IMR-90 (cell line): ENCODE data around the gene STAT3. TPM values are rescaled to one million over a fixed set of nuclear protein-coding genes. Genes with fewer than 3 reads are reported as not detected.

ENCODE experiments used
- ATAC-seq: fragments of 200-7000 bp; cut with Tn5 transposase; 2 replicates; pipeline ENCODE4 v1.9.1; 2020; ENCODE audit warnings: low read depth, mild to moderate bottlenecking, moderate library complexity
- BruUV-seq: library from RNA; stranded (reverse); fragments of 400-500 nt; replicated peaks from 2 replicates; lab custom pipeline; 2021; lab: Mats Ljungman, UMichigan
- CTCF ChIA-PET: fragments of 300-600 bp; formaldehyde crosslinking; extraction: SDS; loops from one replicate; lab custom pipeline; 2021; ENCODE audit warnings: antibody characterized with exemption; lab: Yijun Ruan, JAX
- POLR2A ChIA-PET: fragments of 300-600 bp; sonication (Branson Sonifier 250); formaldehyde crosslinking; loops from one replicate; lab custom pipeline; 2022; ENCODE audit warnings: antibody characterized with exemption; ENCODE audit not compliant: unreplicated experiment; lab: Charles Lee
- DNase-seq: peaks from one replicate; pipeline ENCODE4 v3.0.0; 2013
- H2AFZ ChIP-seq: replicated peaks from 2 replicates; pipeline ENCODE3; 2013; ENCODE audit warnings: low read length, mild to moderate bottlenecking; ENCODE audit not compliant: poor library complexity
- H2AK5ac ChIP-seq: 2 replicates; pipeline ENCODE4 v1.6.1; 2013; ENCODE audit warnings: low read depth, low read length, inconsistent platforms
- H2AK9ac ChIP-seq: replicated peaks from 2 replicates; pipeline ENCODE3; 2013; ENCODE audit warnings: mild to moderate bottlenecking, low read depth, low read length, moderate library complexity; ENCODE audit not compliant: poor library complexity
- H2BK120ac ChIP-seq: 2 replicates; pipeline ENCODE4 v1.6.1; 2013; ENCODE audit warnings: low read depth, low read length, inconsistent platforms
- H2BK15ac ChIP-seq: 3 replicates; pipeline ENCODE4 v1.6.1; 2013; ENCODE audit warnings: low read depth, low read length, inconsistent platforms
- H2BK20ac ChIP-seq: 2 replicates; pipeline ENCODE4 v1.6.1; 2013; ENCODE audit warnings: low read depth, mild to moderate bottlenecking, inconsistent platforms, low read length, moderate library complexity
- H2BK5ac ChIP-seq: 2 replicates; pipeline ENCODE4 v1.6.1; 2013; ENCODE audit warnings: mild to moderate bottlenecking, low read depth, low read length, inconsistent platforms; ENCODE audit not compliant: poor library complexity, severe bottlenecking
- H3K14ac ChIP-seq: replicated peaks from 2 replicates; pipeline ENCODE4 v1.6.1; 2013; ENCODE audit warnings: low read depth, low read length, inconsistent platforms
- H3K18ac ChIP-seq: 2 replicates; pipeline ENCODE4 v1.6.1; 2013; ENCODE audit warnings: low read depth, low read length, control low read depth
- H3K23ac ChIP-seq: 2 replicates; pipeline ENCODE4 v1.6.1; 2013; ENCODE audit warnings: low read depth, low read length, inconsistent platforms
- H3K27ac ChIP-seq: 2 replicates; pipeline ENCODE4 v1.5.1; 2013; ENCODE audit warnings: mild to moderate bottlenecking, control low read depth, low read length; ENCODE audit not compliant: insufficient read depth
- H3K27me3 ChIP-seq: 2 replicates; pipeline ENCODE4 v1.6.1; 2013; ENCODE audit warnings: low read length; ENCODE audit not compliant: control insufficient read depth, insufficient read depth
- H3K36me3 ChIP-seq: 2 replicates; pipeline ENCODE4 v1.6.1; 2013; ENCODE audit warnings: low read length, mixed read lengths; ENCODE audit not compliant: control insufficient read depth, insufficient read depth
- H3K4ac ChIP-seq: 2 replicates; pipeline ENCODE4 v1.6.1; 2013; ENCODE audit warnings: low read depth, low read length, inconsistent platforms
- H3K4me1 ChIP-seq: 2 replicates; pipeline ENCODE4 v1.6.1; 2013; ENCODE audit warnings: low read length, mixed read lengths; ENCODE audit not compliant: control insufficient read depth, insufficient read depth
- H3K4me2 ChIP-seq: 2 replicates; pipeline ENCODE4 v1.6.1; 2013; ENCODE audit warnings: low read depth, mild to moderate bottlenecking, control low read depth, low read length, moderate library complexity
- H3K4me3 ChIP-seq: 2 replicates; pipeline ENCODE4 v1.5.1; 2013; ENCODE audit warnings: low read depth, mild to moderate bottlenecking, control low read depth, low read length, moderate library complexity; ENCODE audit not compliant: insufficient read depth
- H3K56ac ChIP-seq: 2 replicates; pipeline ENCODE4 v1.6.1; 2013; ENCODE audit warnings: low read length, inconsistent platforms; ENCODE audit not compliant: insufficient read depth; ENCODE audit errors: extremely low read depth
- H3K79me1 ChIP-seq, 2 experiments: 2 replicates each; pipeline ENCODE4 v1.6.1; 2013; ENCODE audit warnings: low read length in 2 of 2, inconsistent platforms in 1 of 2, low read depth in 1 of 2
- H3K9ac ChIP-seq: 2 replicates; pipeline ENCODE4 v1.6.1; 2013; ENCODE audit warnings: low read depth, low read length, control low read depth
- H3K9me1 ChIP-seq: 2 replicates; pipeline ENCODE4 v1.6.1; 2013; ENCODE audit warnings: low read length, inconsistent platforms; ENCODE audit not compliant: insufficient read depth
- H3K9me3 ChIP-seq: 2 replicates; pipeline ENCODE4 v1.6.1; 2013; ENCODE audit warnings: low read length; ENCODE audit not compliant: control insufficient read depth, insufficient read depth
- H4K20me1 ChIP-seq: 2 replicates; pipeline ENCODE4 v1.6.1; 2013; ENCODE audit warnings: low read length, inconsistent platforms; ENCODE audit not compliant: insufficient read depth
- H4K5ac ChIP-seq: 2 replicates; pipeline ENCODE4 v1.6.1; 2013; ENCODE audit warnings: mild to moderate bottlenecking, low read depth, low read length, control low read depth
- H4K8ac ChIP-seq, 2 experiments: 2 replicates each; pipeline ENCODE4 v1.6.1; 2013; ENCODE audit warnings: low read depth in 2 of 2, low read length in 2 of 2, control low read depth in 1 of 2, inconsistent platforms in 1 of 2
- H4K91ac ChIP-seq: 2 replicates; pipeline ENCODE4 v1.6.1; 2013; ENCODE audit warnings: low read depth, low read length, inconsistent platforms; ENCODE audit not compliant: insufficient read depth
- BHLHE40 ChIP-seq: fragments of 150-350 bp; IDR thresholded peaks from 2 replicates; pipeline ENCODE4 v1.6.1; 2016; ENCODE audit warnings: mild to moderate bottlenecking, low read depth, low read length
- CEBPB ChIP-seq: IDR thresholded peaks from 2 replicates; pipeline ENCODE4 v1.6.1; 2012; ENCODE audit warnings: low read depth, low read length, improper control_type of control experiment
- CHD1 ChIP-seq: IDR thresholded peaks from 2 replicates; pipeline ENCODE4 v1.6.1; 2012; ENCODE audit warnings: low read depth, low read length, improper control_type of control experiment
- FOS ChIP-seq: fragments of 150-350 bp; IDR thresholded peaks from 2 replicates; pipeline ENCODE4 v1.6.1; 2016; ENCODE audit warnings: low read depth, low read length
- MAFK ChIP-seq: IDR thresholded peaks from 2 replicates; pipeline ENCODE4 v1.6.1; 2012; ENCODE audit warnings: low read depth, low read length, improper control_type of control experiment
- MAZ ChIP-seq: IDR thresholded peaks from 2 replicates; pipeline ENCODE4 v1.6.1; 2012; ENCODE audit warnings: low read depth, mild to moderate bottlenecking, low read length, improper control_type of control experiment, moderate library complexity, borderline replicate concordance
- MXI1 ChIP-seq: IDR thresholded peaks from 2 replicates; pipeline ENCODE4 v1.6.1; 2012; ENCODE audit warnings: low read depth, mild to moderate bottlenecking, low read length, moderate library complexity, borderline replicate concordance
- NFE2L2 ChIP-seq: fragments of 150-350 bp; IDR thresholded peaks from 2 replicates; pipeline ENCODE4 v1.6.1; 2016; ENCODE audit warnings: low read depth, mild to moderate bottlenecking, low read length
- POLR2A ChIP-seq: IDR thresholded peaks from 2 replicates; pipeline ENCODE4 v1.6.1; 2012; ENCODE audit warnings: mild to moderate bottlenecking, low read depth, low read length
- RCOR1 ChIP-seq: IDR thresholded peaks from 2 replicates; pipeline ENCODE4 v1.6.1; 2012; ENCODE audit warnings: mild to moderate bottlenecking, low read length, improper control_type of control experiment; ENCODE audit not compliant: insufficient replicate concordance
- SMC3 ChIP-seq: fragments of 150-350 bp; IDR thresholded peaks from 2 replicates; pipeline ENCODE4 v1.6.1; 2016; ENCODE audit warnings: low read depth, mild to moderate bottlenecking, antibody characterized with exemption, low read length, moderate library complexity
- WGBS, 2 experiments: methylation state at CpG; one replicate each; pipeline versions ENCODE4 v1.1.5 to v1.1.7; 2013; ENCODE audit warnings: missing lambda C conversion rate in 2 of 2; ENCODE audit not compliant: insufficient read length in 1 of 2; ENCODE audit errors: extremely low coverage in 2 of 2; 5-methylcytosine and 5-hydroxymethylcytosine counted together
- dilution Hi-C: fragments of 300-500 bp; cut with HindIII; formaldehyde crosslinking; loops from one replicate; pipeline ENCODE4 v1.14.3; 2018; ENCODE audit warnings: low sequenced_read_pairs; ENCODE audit not compliant: unreplicated experiment
- in situ Hi-C: fragments of 300-500 bp; cut with MboI; formaldehyde crosslinking; loops from 3 replicates; pipeline ENCODE4 v1.14.3; 2019; ENCODE audit warnings: low sequenced_read_pairs, inconsistent platforms, mixed read lengths
- intact Hi-C: fragments of 100-400 bp; cut with micrococcal nuclease; formaldehyde crosslinking; loops from 2 replicates; pipeline ENCODE4 v1.10.0; 2022
- polyA plus RNA-seq, 3 experiments: library from polyadenylated mRNA; depleted of rRNA; stranded (reverse); fragments of >200 nt; gene quantifications; 2 replicates each; pipeline ENCODE4 v1.2.3, GENCODE V29; 2012; ENCODE audit warnings: low replicate concordance in 1 of 3
- total RNA-seq: library from RNA; depleted of rRNA; stranded (reverse); fragments of >200 nt; gene quantifications from 2 replicates; pipeline ENCODE4 v1.2.3, GENCODE V29; 2012
- TF ChIP-seq, protein P1 (sequence below): fragments of 150-350 bp; IDR thresholded peaks from 2 replicates; pipeline ENCODE4 v1.6.1; 2016; ENCODE audit warnings: low read depth, mild to moderate bottlenecking, low read length, moderate library complexity, borderline replicate concordance
- TF ChIP-seq, protein P2 (sequence below): conservative IDR thresholded peaks from 2 replicates; pipeline ENCODE4 v1.5.1; 2012; ENCODE audit warnings: mild to moderate bottlenecking, low read depth, low read length, improper control_type of control experiment

The STAT3 gene
- total and polyA plus RNA-seq, 2 of the 4 experiments (the other 2 are of a cell fraction), result 47.2 to 66.3 TPM

DNA sequence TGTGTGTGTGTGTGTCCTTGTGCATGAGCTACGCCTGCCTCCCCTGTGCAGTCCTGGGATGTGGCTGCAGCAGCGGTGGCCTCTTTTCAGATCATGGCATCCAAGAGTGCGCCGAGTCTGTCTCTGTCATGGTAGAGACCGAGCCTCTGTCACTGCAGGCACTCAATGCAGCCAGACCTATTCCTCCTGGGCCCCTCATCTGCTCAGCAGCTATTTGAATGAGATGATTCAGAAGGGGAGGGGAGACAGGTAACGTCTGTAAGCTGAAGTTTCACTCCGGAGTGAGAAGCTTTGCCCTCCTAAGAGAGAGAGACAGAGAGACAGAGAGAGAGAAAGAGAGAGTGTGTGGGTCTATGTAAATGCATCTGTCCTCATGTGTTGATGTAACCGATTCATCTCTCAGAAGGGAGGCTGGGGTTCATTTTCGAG is 77.4 kb downstream of the STAT3 start:
- Histone ChIP-seq H2AK5ac (peak overlapping the region; percentile 56), H3K9ac (no peak overlapping the region), H2BK20ac (no peak overlapping the region), H3K79me1 (0 out of 4 replicates have a peak, but pooled peaks cover 0 to 8% of the 10 kb centered on the region in 2 experiments), H2BK120ac (no peak overlapping the region), H3K18ac (no peak overlapping the region), H4K5ac (no peak overlapping the region), H2AK9ac (peak overlapping the region; percentile 18), H3K4ac (no peak overlapping the region), H3K9me3 (no peaks in the 10 kb centered on the region), H3K4me3 (no peak overlapping the region), H3K4me2 (no peak overlapping the region), H3K23ac (no peak overlapping the region), H3K56ac (no peak overlapping the region), H2BK15ac (no peak overlapping the region), H3K27ac (peak overlapping the region; percentile 45; the same call in 1 of the 2 replicates), H3K36me3 (peaks cover 28% of the 10 kb centered on the region), H3K9me1 (no peaks in the 10 kb centered on the region), H4K20me1 (no peaks in the 10 kb centered on the region), H3K4me1 (peaks cover 11% of the 10 kb centered on the region), H4K8ac (peak overlapping the region in 1 of 2 experiments; percentile 37; a peak in 1 of 4 replicates), H2AFZ (no peak overlapping the region), H2BK5ac (peak overlapping the region; percentile 9), H3K27me3 (no peaks in the 10 kb centered on the region), H4K91ac (no peak overlapping the region), H3K14ac (no peak overlapping the region)
- DNase-seq (no peak), ATAC-seq (no peak)
- TF ChIP-seq BHLHE40, result no peak
- no peak for TF ChIP-seq CHD1
- no peak for TF ChIP-seq MXI1
- no peak for TF ChIP-seq MAFK
- no peak for TF ChIP-seq CEBPB
- no peak for TF ChIP-seq POLR2A
- no peak for TF ChIP-seq RCOR1
- TF ChIP-seq, protein P1, sequence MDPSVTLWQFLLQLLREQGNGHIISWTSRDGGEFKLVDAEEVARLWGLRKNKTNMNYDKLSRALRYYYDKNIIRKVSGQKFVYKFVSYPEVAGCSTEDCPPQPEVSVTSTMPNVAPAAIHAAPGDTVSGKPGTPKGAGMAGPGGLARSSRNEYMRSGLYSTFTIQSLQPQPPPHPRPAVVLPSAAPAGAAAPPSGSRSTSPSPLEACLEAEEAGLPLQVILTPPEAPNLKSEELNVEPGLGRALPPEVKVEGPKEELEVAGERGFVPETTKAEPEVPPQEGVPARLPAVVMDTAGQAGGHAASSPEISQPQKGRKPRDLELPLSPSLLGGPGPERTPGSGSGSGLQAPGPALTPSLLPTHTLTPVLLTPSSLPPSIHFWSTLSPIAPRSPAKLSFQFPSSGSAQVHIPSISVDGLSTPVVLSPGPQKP, result no peak
- no peak for TF ChIP-seq FOS
- TF ChIP-seq SMC3, result no peak
- no peak for TF ChIP-seq MAZ
- TF ChIP-seq, protein P2, sequence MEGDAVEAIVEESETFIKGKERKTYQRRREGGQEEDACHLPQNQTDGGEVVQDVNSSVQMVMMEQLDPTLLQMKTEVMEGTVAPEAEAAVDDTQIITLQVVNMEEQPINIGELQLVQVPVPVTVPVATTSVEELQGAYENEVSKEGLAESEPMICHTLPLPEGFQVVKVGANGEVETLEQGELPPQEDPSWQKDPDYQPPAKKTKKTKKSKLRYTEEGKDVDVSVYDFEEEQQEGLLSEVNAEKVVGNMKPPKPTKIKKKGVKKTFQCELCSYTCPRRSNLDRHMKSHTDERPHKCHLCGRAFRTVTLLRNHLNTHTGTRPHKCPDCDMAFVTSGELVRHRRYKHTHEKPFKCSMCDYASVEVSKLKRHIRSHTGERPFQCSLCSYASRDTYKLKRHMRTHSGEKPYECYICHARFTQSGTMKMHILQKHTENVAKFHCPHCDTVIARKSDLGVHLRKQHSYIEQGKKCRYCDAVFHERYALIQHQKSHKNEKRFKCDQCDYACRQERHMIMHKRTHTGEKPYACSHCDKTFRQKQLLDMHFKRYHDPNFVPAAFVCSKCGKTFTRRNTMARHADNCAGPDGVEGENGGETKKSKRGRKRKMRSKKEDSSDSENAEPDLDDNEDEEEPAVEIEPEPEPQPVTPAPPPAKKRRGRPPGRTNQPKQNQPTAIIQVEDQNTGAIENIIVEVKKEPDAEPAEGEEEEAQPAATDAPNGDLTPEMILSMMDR, result no peak
- no peak for TF ChIP-seq NFE2L2
- no CpG with 5 or more reads among the region's 9 CpGs for WGBS, 2 experiments
- intact Hi-C loops (loop anchor here (2.0 kb wide), 1 partner anchor 88 kb away; no protein-coding TSS in a partner anchor), dilution Hi-C loops (no loop called here), in situ Hi-C loops (no loop called here)
- CTCF ChIA-PET, result interaction anchor here (0.7 kb wide), 1 partner anchor 51 kb away, joined by 3 read pairs; no protein-coding TSS in a partner anchor
- no TSS peak for BruUV-seq
- POLR2A ChIA-PET, result no interaction called here
